OCI-LY7 (cell line): ENCODE measurements around the gene DSCAM.

Source experiments
- EZH2phosphoT487 ChIP-seq: fragments of 200-600 bp; sonication (generic); IDR thresholded peaks from 2 replicates; pipeline ENCODE4 v1.6.1; 2018; ENCODE audit warnings: low read depth, borderline replicate concordance, mild to moderate bottlenecking, mixed run types, antibody characterized with exemption, low read length, moderate library complexity, mixed read lengths
- TF ChIP-seq, protein P1 (sequence below): fragments of 200-600 bp; sonication (generic); conservative IDR thresholded peaks from 2 replicates; pipeline ENCODE4 v1.5.1; 2014; ENCODE audit warnings: mild to moderate bottlenecking, antibody characterized with exemption, low read length, moderate library complexity, mixed read lengths

DNA sequence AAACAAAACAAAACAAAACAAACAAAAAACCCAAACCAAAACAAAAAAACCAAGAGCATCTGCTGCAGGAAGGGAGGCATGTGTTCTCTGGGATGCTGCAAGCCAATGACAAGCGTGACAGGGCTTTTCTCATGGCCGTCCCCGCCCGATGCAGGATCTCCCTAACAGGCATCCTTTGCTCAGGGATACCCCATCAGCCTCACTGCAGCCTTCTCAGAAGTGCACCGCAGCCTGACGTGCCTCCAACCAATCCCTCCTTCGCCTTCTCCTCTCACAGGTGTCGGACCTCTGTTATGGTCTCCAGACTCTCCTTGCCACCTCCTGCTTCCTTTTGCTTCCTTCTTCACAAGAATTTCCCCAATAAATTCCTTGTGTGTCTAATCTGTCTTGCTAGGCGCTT, 832.6 kb downstream of the DSCAM start:
- TF ChIP-seq, protein P1, sequence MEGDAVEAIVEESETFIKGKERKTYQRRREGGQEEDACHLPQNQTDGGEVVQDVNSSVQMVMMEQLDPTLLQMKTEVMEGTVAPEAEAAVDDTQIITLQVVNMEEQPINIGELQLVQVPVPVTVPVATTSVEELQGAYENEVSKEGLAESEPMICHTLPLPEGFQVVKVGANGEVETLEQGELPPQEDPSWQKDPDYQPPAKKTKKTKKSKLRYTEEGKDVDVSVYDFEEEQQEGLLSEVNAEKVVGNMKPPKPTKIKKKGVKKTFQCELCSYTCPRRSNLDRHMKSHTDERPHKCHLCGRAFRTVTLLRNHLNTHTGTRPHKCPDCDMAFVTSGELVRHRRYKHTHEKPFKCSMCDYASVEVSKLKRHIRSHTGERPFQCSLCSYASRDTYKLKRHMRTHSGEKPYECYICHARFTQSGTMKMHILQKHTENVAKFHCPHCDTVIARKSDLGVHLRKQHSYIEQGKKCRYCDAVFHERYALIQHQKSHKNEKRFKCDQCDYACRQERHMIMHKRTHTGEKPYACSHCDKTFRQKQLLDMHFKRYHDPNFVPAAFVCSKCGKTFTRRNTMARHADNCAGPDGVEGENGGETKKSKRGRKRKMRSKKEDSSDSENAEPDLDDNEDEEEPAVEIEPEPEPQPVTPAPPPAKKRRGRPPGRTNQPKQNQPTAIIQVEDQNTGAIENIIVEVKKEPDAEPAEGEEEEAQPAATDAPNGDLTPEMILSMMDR: no peak
- no peak for TF ChIP-seq EZH2phosphoT487
